Kidney tubule cell (primary cell): Measurements from ENCODE around the gene SHISA9.
A peak's percentile ranks its signal among the peaks of the same experiment; 100 is the strongest.
"Not testable (repeated sequence)": the region's sequence is repeated elsewhere in the genome, so short reads cannot be mapped to it uniquely, and the experiment has no call there.

Experiments
- DNase-seq: peaks from one replicate; pipeline ENCODE4 v3.0.0-alpha.2; 2018; ENCODE audit warnings: low spot score

The SHISA9 gene

DNA sequence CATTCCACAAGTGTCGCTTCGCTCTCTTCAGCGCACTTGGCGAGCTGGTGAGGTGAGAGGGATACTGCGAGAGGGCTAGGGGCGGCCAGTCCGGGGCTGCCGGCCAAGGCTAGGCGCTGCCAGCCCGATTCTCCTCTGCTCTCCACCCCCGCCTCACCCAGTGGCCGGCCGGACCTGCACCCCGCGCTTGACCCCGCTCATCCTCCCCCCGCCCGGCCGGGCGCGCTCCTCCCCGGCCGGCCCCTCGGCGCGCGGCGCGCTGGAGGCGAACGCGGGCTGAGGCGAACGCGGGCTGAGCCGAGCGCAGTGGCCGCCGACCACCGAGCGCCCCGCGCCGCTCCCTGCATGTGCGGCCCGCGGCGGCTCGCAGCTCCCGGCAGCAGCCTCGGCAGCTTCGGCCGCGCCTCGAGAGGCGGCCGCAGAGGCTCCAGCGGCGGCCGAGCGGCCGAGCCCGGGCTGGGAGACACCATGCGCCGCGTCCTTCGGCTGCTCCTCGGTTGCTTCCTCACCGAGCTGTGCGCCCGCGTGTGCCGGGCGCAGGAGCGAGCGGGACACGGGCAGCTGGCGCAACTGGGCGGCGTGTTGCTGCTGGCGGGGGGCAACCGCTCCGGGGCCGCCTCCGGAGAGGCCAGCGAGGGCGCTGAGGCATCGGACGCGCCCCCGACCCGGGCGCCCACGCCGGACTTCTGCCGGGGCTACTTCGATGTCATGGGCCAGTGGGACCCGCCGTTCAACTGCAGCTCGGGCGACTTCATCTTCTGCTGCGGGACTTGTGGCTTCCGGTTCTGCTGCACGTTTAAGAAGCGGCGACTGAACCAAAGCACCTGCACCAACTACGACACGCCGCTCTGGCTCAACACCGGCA is at the start of gene SHISA9:
TSS of gene SHISA9 (plus strand) at position 2 of the 865 bp plus-strand sequence.
- DNase-seq, result peak; percentile 64

DNA sequence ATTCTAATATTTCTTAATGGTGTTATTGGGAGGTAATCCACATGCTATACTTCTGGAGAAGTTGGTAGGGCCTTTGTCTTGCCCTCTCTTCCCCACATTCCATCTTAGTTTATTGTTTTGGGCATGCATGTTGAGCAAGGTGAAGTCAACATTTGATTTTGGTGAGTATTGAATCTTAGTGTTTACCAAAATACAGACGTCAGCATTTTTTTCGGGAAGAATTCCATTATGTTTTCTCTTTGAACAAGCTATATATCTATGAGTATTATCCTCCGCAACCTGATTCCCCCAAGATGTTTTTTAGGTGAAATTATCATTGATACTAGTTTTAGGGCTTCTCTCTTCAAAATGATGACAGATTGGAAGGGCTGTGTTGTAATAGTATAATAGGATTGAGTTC is 47.4 kb upstream of the SHISA9 start:
- DNase-seq, result no peak

DNA sequence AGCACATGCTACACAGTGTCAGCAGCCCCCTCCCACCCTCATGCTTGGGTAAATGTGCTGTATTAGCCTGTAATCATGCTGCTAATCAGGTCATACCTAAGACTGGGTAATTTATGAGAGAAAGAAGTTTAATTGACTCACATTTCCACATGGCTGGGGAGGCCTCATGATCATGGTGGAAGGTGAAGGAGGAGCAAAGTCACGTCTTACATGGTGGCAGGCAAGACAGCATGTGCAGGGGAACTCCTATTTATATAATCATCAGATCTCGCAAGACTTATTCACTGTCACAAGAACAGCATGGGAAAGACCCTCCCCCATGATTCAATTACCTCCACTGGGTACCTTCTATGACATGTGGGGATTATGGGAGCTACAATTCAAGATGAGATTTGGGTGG is 44.0 kb upstream of the SHISA9 start:
- not testable (repeated sequence) for DNase-seq

DNA sequence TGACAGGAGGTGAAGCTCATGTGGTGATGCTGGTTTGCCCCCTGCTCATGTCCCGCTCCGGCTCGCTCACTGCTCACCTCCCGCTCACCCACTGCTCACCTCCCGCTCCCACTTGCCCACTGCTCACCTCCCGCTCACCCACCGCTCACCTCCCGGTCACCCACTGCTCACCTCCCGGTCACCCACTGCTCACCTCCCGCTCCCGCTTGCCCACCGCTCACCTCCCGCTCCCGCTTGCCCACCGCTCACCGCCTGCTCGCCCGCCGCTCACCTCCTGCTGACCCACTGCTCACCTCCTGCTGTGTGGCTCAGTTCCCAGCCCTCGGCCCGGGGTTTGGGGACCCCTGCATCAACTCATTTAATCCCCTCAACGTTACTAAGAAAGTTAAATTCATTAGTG is 39.1 kb upstream of the SHISA9 start:
- DNase-seq, result no peak

DNA sequence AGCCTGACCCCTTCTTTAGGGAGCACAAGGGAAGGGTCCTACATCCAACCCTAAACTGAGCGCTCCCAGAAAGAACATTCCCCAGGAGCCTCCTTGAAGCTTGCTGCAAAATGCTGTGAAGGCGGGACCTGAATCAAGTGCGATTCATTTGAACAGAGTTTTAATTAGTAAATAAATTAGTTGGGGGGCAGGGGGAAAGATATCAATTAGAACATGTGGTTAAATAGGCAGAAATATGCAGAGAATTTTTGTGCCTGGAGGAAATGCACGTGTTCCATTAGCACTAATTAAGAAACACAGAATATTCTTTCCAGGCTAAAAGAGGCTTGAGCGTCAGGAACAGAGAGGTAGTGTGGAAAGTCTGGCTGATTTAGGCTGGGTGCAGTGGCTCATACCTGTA is 38.5 kb upstream of the SHISA9 start:
- DNase-seq, result no peak

DNA sequence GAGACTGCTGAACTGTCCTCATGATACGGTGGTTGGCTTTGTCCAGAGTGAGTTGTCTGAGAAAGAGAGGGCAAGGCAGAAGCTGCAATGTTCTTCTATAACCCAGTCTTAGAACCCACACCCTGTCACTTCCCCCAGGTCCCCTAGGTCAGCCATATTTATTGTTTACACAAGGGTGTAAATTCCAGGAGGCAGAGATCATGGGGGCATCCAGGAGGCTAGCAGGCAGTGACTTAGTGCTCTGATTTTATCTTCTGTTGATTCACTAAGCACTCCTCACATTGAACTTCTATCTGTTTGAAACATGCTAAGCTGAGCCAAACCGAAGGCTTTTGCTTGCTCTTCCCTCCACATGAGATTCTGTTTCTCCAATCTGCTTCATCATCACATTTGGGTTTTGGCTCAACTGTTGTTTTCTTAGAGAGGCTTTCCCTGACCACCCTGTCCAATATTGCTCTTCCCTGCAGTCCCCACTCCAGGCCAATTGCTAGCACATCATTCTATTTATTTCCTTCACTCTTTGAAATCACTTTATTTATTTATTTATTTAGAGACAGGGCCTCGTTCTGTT is 34.3 kb upstream of the SHISA9 start:
- DNase-seq, result peak; percentile 8

DNA sequence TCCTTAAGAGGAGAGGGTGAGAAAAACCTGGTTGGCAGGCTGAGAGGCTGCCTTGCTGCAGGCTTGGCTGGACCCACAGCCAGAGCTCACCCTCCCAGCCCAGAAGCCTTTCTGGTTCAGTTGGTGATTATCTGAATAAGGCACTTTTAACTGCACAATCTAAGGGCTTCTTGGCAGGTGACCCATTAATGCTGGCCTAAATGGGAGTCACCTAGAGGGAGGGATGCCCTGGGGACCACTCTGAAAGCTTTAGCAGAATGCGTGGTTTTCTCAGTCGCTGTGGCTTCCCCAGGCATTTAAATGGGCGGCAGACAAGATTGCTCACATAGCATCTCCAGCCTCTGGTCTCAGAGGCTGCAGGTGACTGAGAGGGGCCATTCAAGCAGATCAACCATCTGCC is 33.2 kb upstream of the SHISA9 start:
- DNase-seq, result no peak

DNA sequence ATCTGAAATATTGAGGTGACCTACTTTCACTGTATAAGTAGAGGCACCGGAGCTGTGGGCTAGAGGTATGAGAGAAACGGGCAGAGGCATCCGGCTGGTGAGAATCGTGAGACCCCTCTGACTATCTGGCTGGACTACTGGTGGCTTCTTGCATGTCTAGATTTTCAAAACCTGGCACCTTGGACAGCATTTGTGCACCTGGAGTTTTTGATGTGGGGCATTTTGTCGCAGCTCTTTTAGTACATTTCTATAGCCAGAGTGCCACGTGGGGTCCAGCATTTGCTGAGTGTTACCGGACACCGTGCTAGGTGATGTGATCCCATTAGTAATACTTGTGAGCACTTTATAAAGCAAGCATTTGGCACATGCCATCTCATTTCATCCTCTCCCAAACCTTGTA is 32.6 kb upstream of the SHISA9 start:
- DNase-seq, result no peak

DNA sequence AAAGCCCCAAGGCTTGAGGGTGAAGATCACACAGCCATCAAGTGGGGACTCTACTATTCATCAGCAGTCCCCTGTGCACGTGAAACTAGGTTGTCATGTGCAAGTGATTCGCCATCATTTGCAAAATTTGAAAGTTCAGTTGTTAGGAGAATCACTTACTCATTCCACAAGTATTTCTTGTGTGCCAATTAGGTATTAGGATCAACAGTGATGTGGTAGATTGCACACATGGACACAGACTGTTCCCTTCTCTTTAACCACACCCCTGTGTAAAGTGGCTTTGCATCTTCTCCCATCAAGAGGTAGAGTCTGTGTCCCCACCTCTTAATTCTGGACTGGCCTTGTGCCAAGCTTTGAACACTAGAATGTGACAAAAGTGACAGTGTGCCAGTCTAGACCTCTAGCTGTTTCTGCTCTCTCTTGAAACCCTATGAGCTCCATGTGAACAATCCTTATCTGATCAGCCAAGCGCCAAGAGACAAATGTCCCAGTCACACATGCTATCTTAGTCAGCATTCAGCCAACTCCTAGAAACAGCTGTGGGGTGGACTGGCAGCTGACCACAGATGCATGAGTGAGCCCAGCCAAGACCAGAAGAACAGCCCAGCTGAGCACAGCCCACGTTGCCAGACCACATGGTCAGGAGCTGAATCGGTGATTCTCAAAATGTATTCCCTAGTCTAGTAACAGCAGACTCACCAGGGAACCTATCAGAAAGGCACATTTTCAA is 31.5 kb upstream of the SHISA9 start:
- peak; percentile 74 for DNase-seq

DNA sequence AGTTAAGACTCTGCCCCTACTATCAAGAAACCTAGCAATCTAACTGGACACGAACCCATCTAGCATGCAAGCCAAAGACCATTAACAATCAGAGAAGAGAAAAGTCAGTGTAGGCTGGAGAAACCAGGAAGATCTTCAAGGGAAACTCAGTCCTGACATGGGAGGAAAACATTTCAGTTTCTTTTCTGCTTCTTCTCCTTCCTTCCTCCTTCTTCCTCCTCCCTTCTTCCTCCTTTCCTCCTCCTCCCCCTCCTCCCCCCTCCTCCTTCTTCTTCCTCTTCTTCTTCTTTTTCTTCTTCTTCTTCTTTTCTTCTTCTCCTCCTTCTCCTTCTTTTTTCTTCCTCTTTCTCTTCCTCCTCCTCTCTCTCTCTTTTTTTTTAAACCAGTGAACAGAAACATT is 29.6 kb upstream of the SHISA9 start:
- no peak for DNase-seq

DNA sequence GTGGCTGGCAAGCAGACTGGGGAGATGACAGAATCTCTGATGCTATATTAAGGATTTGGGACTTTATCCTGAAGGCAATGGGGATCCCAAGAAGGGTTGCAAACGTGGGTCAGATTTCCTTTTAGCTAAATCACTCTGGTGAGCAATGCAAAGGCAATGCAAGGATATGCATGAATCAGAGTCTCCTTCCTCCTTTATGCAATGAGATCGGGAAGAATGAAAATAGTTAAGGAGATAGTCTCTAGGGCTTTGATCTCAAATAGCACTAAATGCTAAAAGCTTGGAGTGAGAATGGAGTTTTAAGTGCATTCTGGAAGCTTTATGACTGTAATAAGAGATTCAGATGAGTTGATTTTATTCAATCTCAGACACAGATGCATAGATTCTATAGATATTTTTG is 27.2 kb upstream of the SHISA9 start:
- DNase-seq, result peak; percentile 79

DNA sequence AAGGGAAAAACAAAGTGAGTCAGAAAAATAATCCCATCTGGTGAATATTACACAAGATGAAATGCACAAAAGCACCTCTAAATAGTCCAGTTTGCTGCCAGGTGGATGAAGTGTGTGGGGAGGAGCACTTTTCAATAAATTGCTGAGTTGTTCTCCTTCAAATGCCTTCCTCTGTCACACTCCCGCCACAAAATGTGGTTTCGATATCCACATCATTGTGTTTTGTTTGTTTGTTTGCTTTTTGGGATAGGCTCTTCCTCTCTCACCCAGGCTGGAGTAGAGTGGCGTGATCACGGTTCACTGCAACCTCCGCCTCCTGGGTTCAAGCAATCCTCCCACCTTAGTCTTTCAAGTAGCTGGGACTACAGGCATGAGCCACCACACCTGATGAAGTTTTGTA is 24.6 kb upstream of the SHISA9 start:
- no peak for DNase-seq

DNA sequence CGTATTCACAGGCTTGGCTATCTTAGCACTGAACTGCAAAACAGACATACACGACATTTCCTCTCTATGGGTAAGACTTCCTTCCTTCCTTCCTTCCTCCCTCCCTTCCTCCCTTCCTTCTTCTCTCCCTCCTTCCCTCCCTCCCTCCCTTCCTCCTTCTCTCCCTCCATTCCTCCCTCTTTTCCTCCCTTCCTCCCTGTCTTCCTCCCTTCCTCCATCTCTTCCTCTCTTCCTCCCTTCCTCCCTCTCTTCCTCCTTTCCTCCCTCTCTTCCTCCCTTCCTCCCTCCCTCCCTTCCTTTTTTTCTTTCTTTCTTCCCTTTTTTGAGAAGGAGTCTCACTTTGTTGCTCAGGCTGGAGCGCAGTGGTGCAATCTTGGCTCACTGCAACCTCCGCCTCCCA is 22.4 kb upstream of the SHISA9 start:
- no peak for DNase-seq

DNA sequence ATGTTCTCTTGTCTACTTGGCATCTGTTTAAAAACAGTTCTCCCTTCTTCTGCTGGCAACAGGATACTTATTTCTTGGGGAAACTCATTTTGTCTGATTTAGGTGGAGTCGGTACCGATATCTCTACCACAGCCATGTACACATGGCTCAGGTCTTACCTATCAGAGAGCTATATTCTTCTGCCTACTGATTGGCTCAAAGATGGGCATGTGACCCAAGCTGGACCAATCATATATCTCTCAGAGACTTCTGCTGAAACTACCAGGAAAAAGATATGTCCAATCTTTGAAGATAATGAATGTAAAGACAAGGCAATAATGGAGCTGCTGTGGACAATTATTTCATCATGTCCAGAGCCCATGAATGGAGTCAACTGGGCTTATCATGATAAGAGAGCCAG is 21.6 kb upstream of the SHISA9 start:
- no peak for DNase-seq

DNA sequence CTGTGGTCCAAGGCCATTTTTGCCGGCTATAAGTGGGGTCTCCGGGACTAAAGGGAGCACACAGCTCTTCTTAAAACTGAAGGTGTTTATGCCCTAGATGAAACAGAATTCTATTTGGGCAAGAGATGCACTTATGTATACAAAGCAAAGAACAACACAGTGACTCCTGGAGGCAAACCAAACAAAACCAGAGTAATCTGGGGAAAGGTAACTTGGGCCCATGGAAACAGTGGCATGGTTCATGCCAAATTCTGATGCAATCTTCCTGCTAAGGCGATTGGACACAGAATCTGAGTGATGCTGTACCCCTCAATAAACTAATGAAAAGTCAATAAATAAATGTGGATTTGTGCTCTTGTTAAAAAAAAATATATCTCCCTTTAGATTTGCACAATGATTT is 20.2 kb upstream of the SHISA9 start:
- no peak for DNase-seq

DNA sequence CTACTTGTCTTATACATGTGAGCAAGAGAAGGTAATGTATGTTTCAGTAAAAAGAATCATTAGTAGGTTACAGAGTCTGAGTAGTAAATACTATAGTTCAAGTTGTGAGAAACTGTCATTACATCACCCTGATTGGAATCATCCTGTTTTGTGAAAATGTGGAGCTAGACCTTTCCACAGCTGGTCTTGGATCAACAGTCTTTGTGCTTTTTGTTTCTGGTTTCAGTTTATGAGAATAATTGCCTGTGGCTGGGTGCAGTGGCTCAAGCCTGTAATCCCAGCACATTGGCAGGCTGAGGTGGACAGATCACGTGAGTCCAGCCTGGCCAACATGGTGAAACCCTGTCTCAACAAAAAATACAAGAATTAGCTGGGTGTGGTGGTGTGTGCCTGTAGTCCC is 19.7 kb upstream of the SHISA9 start:
- no peak for DNase-seq

DNA sequence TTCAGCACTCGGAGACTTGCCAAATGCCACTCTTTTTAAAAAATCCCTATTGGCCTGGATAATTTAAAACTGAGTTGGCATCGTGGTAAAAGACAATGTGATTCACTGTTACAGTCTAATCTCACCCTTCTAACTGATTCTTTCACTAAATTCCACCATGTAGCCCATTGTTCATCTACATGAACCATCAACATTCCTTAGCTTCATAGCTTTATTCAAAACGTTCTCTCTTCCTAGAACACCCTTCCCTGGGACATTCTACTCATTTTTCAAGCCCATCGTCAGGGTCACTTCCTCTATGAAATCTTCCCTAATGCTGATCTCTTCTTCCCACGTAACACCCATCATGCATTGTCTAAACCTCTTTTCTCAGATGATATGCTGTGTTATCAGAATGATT is 15.7 kb upstream of the SHISA9 start:
- DNase-seq, result no peak

DNA sequence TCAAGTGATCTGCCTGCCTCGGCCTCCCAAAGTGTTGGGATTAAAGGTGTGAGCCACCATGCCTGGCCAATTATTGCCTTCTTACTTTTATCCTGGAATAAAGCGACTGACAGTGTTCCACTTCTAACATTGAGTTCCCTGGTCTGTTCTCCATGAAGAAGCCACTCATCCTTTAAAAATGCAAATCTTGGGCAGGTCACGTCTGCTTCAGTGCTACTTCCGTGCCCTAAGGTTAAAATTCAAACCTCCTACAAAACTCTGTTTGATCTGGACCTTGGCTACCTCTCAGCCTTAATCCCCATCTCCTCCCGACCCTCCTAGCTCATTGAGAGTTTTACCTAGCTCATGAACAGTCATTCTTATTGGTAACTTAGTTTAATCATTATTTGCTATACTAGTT is 9.6 kb upstream of the SHISA9 start:
- peak; percentile 75 for DNase-seq

DNA sequence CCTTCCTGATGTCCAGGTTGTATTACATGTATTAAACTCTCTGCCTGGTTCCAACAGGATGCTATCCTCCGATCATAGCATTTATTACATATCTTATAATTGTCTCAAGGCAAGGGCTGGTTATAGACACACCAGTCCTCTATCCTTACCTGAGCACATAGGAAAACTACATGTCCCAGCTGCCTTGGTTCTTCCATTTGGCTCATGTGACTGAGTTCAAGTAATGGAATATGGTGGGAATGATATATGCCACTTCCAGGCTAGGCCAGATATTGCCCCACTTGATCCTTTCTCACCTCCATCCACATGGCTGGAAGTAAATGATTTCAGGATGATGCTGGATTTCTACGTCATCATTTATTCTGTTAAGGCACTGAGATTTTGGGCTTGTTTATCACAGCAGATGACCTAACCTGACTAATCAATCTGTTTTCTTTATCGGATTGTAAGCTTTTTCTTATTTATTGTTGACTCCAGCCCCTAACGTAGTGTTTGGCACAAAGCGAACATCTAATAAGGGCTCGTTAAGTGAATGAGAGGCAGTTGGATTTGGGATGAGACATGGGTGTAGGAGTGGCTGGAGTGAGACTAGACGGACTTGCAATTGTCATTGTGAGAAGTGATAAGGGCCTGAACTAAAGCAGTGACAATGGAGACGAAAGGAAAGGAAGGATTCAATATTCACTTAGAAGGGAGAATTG is 8.2 kb upstream of the SHISA9 start:
- DNase-seq, result no peak

DNA sequence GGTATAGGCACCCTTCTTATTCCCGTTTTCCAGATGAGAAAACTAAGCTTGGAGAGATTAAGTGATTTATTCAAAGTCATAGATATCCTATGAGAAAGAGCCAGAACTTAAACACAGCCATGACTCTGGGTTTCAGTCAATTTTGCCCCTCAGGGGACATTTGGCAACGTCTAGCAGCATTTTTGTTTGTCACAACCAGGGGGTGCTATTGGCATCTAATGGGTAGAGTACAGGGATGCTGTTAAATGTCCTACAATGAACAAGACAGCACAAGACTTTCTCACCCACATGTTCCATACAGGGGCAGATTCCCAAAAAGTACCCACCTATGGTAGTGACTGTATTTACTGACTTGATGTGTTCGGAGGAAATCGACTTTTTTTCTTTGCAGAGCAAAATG is 4.8 kb upstream of the SHISA9 start:
- peak; percentile 72 for DNase-seq

DNA sequence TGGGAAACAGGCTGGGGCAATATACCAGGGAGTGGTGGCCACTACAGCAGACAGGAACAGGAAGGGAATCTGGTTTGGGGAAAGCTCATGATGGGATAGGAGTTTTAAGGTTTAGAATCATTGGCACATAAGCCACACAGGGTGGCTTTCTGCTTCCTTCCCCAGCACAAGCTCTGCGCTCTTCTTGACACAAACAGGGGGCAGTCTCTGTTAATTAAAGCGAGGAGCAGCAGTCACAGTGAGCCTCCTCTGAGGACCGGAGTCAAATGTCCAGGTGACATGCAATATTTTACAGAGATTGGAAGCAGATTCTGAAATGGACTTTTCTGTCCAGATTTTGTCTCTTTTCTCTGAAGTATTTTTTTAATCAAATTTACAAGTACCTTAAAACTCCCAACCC is 2.8 kb upstream of the SHISA9 start:
- DNase-seq, result no peak

DNA sequence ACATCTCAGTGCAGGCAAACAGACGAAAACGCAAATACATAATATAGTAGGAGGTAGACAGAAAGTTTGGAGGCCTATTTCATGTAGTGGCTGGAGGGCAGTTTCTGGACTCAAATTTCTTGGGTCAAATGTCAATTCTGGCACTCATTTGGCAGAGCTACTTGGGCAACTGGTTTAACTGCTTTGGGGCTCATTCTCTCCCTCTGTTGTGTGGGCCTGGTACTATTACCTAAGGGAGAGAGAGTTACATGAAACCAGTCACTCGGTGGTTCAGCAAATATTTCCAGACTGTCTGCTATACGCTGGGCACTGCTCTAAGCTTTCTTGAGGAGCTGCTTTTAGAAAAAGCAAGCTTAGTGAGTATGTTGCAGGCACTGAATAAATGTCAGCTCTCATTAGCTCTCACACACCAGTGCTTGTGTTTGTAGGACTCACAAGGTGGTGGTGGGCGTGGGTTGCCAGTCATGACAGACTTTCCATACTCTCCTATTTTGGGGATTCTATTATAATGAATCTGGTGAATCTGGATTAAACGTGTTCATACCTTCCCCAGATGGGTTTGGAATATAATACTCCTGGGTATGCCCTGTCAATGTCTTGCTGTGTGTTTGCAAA is 1.8 kb upstream of the SHISA9 start:
- peak; percentile 27 for DNase-seq
